ENCODE results near the gene SYCE3.

The SYCE3 gene

GRCh38 chr22:50518606-50519005, 44.1 kb downstream of the SYCE3 start:
- Histone ChIP-seq H3K36me3 (ENCODE audit: low read length) (no peaks in the 10 kb centered on the region), H3K4me3 (ENCODE audit: insufficient read depth, low read length, poor library complexity, severe bottlenecking) (no peak overlapping the region), H4K20me1 (ENCODE audit: low read depth, low read length) (no peaks in the 10 kb centered on the region), H3K9ac (ENCODE audit: low read length) (no peak overlapping the region), H3K9me2 (replicated peaks; ENCODE audit: insufficient read depth, low read length) (no peaks in the 10 kb centered on the region), H2AFZ (ENCODE audit: low read depth, low read length, severe bottlenecking) (no peak overlapping the region), H3K79me2 (ENCODE audit: insufficient read depth, low read length) (peaks cover 28% of the 10 kb centered on the region), H3K27me3 (ENCODE audit: low read length) (no peaks in the 10 kb centered on the region), H3F3A (ENCODE audit: insufficient read depth) (no peaks in the 10 kb centered on the region), H3K27ac (ENCODE audit: low read depth, low read length) (no peak overlapping the region), H3K4me2 (ENCODE audit: low read depth, low read length, poor library complexity, severe bottlenecking) (no peak overlapping the region), H3K9me3 (ENCODE audit: insufficient read depth, low read length) (no peaks in the 10 kb centered on the region)
- TF ChIP-seq CTCF (IDR thresholded peaks at IDR 0.05; ENCODE audit: insufficient read depth, low read length, poor library complexity, severe bottlenecking) (no peak), EZH2phosphoT487 (conservative IDR thresholded peaks at IDR 0.05; ENCODE audit: low read length) (no peak)

DNA sequence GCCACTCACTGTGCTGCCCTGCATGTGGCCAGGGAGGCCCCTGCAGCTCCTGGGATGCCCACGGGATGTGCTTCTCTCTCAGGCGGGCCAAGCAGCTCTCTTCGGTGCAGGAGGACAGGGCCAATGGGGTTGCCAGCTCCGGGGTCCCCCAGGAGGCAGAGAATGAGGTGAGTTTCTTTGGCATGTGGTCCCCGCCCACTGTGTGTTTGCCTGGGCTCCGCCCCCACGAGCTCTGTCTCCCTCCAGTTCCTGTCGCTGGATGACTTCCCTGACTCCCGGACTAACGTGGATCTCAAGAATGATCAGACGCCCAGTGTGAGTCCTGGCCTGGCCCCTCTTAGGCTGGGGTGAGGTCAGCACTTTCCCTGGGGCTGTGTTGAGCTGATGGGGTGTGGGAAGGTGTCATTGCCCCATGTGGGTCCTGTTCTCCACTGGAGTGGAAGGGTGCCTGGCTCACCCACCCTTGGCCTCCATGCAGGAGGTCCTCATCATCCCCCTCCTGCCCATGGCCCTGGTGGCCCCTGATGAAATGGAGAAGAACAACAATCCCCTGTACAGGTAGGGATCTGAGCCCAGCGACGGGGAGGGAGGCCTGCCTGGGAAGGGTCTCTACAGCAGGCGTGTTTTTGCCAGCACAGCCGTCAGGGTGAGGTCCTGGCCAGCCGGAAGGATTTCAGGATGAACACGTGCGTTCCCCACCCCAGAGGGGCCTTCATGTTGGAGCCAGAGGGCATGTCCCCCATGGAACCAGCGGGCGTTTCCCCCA, 45.0 kb downstream of the SYCE3 start:
- no peak overlapping the region for H3K9ac ChIP-seq (ENCODE audit: low read length)
- no peak overlapping the region for H2AFZ ChIP-seq (ENCODE audit: low read depth, low read length, severe bottlenecking)
- H3K9me2 ChIP-seq (replicated peaks; ENCODE audit: insufficient read depth, low read length) = no peaks in the 10 kb centered on the region
- H3K27me3 ChIP-seq (ENCODE audit: low read length) = no peaks in the 10 kb centered on the region
- H4K20me1 ChIP-seq (ENCODE audit: low read depth, low read length) = no peaks in the 10 kb centered on the region
- TF ChIP-seq EZH2phosphoT487 (conservative IDR thresholded peaks at IDR 0.05; ENCODE audit: low read length) (no peak), CTCF (IDR thresholded peaks at IDR 0.05; ENCODE audit: insufficient read depth, low read length, poor library complexity, severe bottlenecking) (no peak)
- no peaks in the 10 kb centered on the region for H3K9me3 ChIP-seq (ENCODE audit: insufficient read depth, low read length)
- peaks cover 3% of the 10 kb centered on the region; the same call in 1 of the 2 replicates for H3K36me3 ChIP-seq (ENCODE audit: low read length)
- no peak overlapping the region for H3K27ac ChIP-seq (ENCODE audit: low read depth, low read length)
- no peak overlapping the region for H3K4me3 ChIP-seq (ENCODE audit: insufficient read depth, low read length, poor library complexity, severe bottlenecking)
- no peaks in the 10 kb centered on the region for H3F3A ChIP-seq (ENCODE audit: insufficient read depth)
- no peak overlapping the region for H3K4me2 ChIP-seq (ENCODE audit: low read depth, low read length, poor library complexity, severe bottlenecking)
- H3K79me2 ChIP-seq (ENCODE audit: insufficient read depth, low read length) = peaks cover 38% of the 10 kb centered on the region

DNA sequence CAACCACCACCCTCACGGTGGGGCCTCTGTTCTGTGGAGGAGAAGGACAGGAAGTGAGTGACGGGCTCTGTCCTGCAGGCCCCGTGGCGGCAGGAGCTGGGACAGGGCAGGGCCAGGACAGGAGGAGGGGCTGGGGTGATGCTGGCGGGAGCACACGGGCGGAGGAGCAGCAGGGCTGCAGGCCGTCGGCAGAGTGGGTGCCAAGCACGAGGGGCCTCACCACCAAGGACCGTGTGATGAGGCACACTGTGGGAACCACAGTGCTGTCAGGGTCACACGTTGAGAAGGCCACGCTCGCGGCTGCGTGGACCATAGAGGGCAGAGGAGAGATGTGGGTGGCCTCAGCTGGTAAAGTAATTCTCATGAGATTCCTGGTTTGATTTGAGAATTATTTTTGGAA, 45.8 kb downstream of the SYCE3 start:
- no peak for TF ChIP-seq CTCF (IDR thresholded peaks at IDR 0.05; ENCODE audit: insufficient read depth, low read length, poor library complexity, severe bottlenecking)
- TF ChIP-seq EZH2phosphoT487 (conservative IDR thresholded peaks at IDR 0.05; ENCODE audit: low read length) = no peak
- Histone ChIP-seq H3K27me3 (ENCODE audit: low read length) (no peaks in the 10 kb centered on the region), H3K9me2 (replicated peaks; ENCODE audit: insufficient read depth, low read length) (no peaks in the 10 kb centered on the region), H3K79me2 (ENCODE audit: insufficient read depth, low read length) (peaks cover 46% of the 10 kb centered on the region), H3K9ac (ENCODE audit: low read length) (no peak overlapping the region), H3K9me3 (ENCODE audit: insufficient read depth, low read length) (no peaks in the 10 kb centered on the region), H3K36me3 (ENCODE audit: low read length) (peaks cover 8% of the 10 kb centered on the region; the same call in 1 of the 2 replicates), H3F3A (ENCODE audit: insufficient read depth) (no peaks in the 10 kb centered on the region), H2AFZ (ENCODE audit: low read depth, low read length, severe bottlenecking) (no peak overlapping the region), H3K4me3 (ENCODE audit: insufficient read depth, low read length, poor library complexity, severe bottlenecking) (no peak overlapping the region), H3K4me2 (ENCODE audit: low read depth, low read length, poor library complexity, severe bottlenecking) (no peak overlapping the region), H3K27ac (ENCODE audit: low read depth, low read length) (no peak overlapping the region), H4K20me1 (ENCODE audit: low read depth, low read length) (no peaks in the 10 kb centered on the region)
